HCEC 1CT (cell line): ENCODE results near the gene LRRN4CL.
A peak's percentile ranks its signal among the peaks of the same experiment; 100 is the strongest.
"Not testable (repeated sequence)": the region's sequence is repeated elsewhere in the genome, so short reads cannot be mapped to it uniquely, and the experiment has no call there.

Experiments used
- DNase-seq: peaks from one replicate; pipeline ENCODE4 v3.0.0-alpha.2; 2017

LRRN4CL gene

GRCh38 chr11:62709247-62710000 is 20.1 kb upstream of the LRRN4CL start:
- peak; percentile 98 for DNase-seq

- DNase-seq, result no peak
Observed at GRCh38 chr11:62708793-62709192, 19.5 kb upstream of the LRRN4CL start.

- DNase-seq, result no peak
Observed at GRCh38 chr11:62708392-62708791, 19.1 kb upstream of the LRRN4CL start.

GRCh38 chr11:62707277-62707861 is 18.0 kb upstream of the LRRN4CL start, which contains the start of the genes BSCL2 and GNG3:
TSS of gene BSCL2 (minus strand) at chr11:62707424. CDS start at chr11:62707195, 229 bp downstream.
TSS of gene GNG3 (plus strand) at chr11:62707676. CDS start at chr11:62708296, 620 bp downstream.
- no peak for DNase-seq

GRCh38 chr11:62706850-62707247 is 17.5 kb upstream of the LRRN4CL start:
- DNase-seq, result no peak

- peak; percentile 92 for DNase-seq
Observed at GRCh38 chr11:62705880-62706849, 16.8 kb upstream of the LRRN4CL start.

GRCh38 chr11:62705413-62705812 is 16.1 kb upstream of the LRRN4CL start:
- DNase-seq, result no peak

GRCh38 chr11:62703921-62704320 is 14.6 kb upstream of the LRRN4CL start:
- not testable (repeated sequence) for DNase-seq

GRCh38 chr11:62702246-62702645 is 12.9 kb upstream of the LRRN4CL start:
- DNase-seq, result no peak

- peak; percentile 74 for DNase-seq
Observed at GRCh38 chr11:62694455-62695167, 5.3 kb upstream of the LRRN4CL start.

- not testable (repeated sequence) for DNase-seq
Observed at GRCh38 chr11:62693624-62694023, 4.3 kb upstream of the LRRN4CL start.

- DNase-seq, result no peak
Observed at GRCh38 chr11:62688491-62688890, 839 bp downstream of the LRRN4CL start.

- no peak for DNase-seq
Observed at GRCh38 chr11:62687508-62688396, 1.6 kb downstream of the LRRN4CL start.

GRCh38 chr11:62682518-62682917 is 6.8 kb downstream of the LRRN4CL start:
- no peak for DNase-seq

GRCh38 chr11:62680825-62681240 is 8.5 kb downstream of the LRRN4CL start:
- DNase-seq, result peak; percentile 79

- peak; percentile 85 for DNase-seq
Observed at GRCh38 chr11:62678770-62679696, 10.3 kb downstream of the LRRN4CL start, which contains the start of gene UBXN1. TSS of gene UBXN1 (minus strand) at chr11:62679073. CDS start at chr11:62678923, 150 bp downstream.

- DNase-seq, result no peak
Observed at GRCh38 chr11:62678433-62678769, 10.9 kb downstream of the LRRN4CL start.

GRCh38 chr11:62677714-62678113 is 11.6 kb downstream of the LRRN4CL start:
- no peak for DNase-seq

- no peak for DNase-seq
Observed at GRCh38 chr11:62677156-62677555, 12.2 kb downstream of the LRRN4CL start.

GRCh38 chr11:62676698-62677097 is 12.6 kb downstream of the LRRN4CL start:
- no peak for DNase-seq
